Breast epithelium (tissue), 3 donors: Measurements from ENCODE around the gene C17orf75.

Experiments
- POLR2A ChIP-seq: fragments of 450-650 bp; IDR thresholded peaks from one replicate; pipeline ENCODE4 v1.6.1; 2016; ENCODE audit warnings: antibody characterized with exemption, mild to moderate bottlenecking, moderate library complexity
- TF ChIP-seq, protein P1 (sequence below), 3 donors: fragments of 450-650 bp; IDR thresholded peaks; one replicate each; pipeline ENCODE4 v1.5.1; 2016 to 2017; ENCODE audit warnings: antibody characterized with exemption in 3 of 3, mild to moderate bottlenecking in 3 of 3, moderate library complexity in 3 of 3

DNA sequence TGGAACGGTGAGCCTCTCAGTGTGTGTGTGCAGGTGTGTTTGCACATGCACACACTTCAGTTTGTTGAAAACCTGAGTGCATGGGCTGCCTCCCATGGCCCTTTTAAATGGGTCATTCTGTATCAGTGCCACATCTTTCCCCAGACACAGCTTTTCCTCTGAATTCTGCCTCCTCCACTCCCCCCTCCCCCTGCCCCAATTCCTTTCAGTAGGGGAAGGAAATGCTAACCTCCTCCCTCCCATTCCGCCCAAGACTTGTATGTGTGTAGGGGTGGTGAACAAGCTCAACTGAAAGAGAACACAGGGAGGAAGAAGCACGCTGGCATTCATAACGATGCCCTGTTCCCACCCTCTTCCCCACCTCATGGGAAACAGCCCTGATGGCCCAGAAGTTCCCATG, 34.3 kb downstream of the C17orf75 start:
- TF ChIP-seq, protein P1, sequence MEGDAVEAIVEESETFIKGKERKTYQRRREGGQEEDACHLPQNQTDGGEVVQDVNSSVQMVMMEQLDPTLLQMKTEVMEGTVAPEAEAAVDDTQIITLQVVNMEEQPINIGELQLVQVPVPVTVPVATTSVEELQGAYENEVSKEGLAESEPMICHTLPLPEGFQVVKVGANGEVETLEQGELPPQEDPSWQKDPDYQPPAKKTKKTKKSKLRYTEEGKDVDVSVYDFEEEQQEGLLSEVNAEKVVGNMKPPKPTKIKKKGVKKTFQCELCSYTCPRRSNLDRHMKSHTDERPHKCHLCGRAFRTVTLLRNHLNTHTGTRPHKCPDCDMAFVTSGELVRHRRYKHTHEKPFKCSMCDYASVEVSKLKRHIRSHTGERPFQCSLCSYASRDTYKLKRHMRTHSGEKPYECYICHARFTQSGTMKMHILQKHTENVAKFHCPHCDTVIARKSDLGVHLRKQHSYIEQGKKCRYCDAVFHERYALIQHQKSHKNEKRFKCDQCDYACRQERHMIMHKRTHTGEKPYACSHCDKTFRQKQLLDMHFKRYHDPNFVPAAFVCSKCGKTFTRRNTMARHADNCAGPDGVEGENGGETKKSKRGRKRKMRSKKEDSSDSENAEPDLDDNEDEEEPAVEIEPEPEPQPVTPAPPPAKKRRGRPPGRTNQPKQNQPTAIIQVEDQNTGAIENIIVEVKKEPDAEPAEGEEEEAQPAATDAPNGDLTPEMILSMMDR (IDR thresholded peaks at IDR 0.05), result no peak
- no peak for TF ChIP-seq POLR2A
